Testis (tissue), 2 donors: Measurements from ENCODE around the gene ADD3.

Experiments
- POLR2A ChIP-seq: fragments of 450-650 bp; IDR thresholded peaks from one replicate; pipeline ENCODE4 v1.6.1; 2017; ENCODE audit warnings: antibody characterized with exemption, mild to moderate bottlenecking, moderate library complexity
- TF ChIP-seq, protein P1 (sequence below), 3 experiments: fragments of 450-650 bp in 2 of 3; fragments of 200-600 bp in 1 of 3; sonication (generic) in 1 of 3; IDR thresholded peaks; one replicate each; pipeline ENCODE4 v1.5.1; 2016 to 2019; ENCODE audit warnings: antibody characterized with exemption in 3 of 3, mild to moderate bottlenecking in 2 of 3, moderate library complexity in 1 of 3

DNA sequence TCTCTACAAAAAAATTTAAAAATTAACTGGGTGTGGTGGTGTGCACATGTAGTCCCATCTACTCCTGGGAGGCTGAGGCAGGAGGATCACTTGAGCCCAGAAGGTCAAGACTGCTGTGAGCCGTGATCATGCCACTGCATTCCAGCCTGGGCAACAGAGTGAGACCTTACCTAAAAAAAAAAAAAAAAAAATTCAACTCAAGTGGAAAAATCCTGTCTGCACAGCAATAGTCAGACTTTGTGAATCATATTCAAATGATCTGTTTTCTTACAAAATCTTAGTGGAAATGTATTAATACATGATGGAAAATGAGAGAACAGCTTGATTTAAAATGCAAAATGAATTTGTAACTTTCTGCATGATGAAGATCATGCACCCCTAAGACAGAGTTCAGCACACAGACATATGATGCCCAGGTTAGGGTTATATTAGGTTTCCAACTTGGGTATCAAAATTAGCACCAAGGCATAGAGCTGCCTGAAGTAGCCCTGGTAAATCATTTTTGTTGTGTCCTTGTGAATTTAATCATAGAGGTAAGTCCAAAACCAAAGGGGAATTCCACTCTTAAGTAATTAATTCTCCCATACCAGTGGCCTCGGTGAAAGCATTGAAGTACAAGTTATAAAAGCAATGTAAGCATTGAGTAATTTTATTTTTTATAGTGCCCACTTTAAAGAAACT is 93.8 kb downstream of the ADD3 start:
- TF ChIP-seq, protein P1, sequence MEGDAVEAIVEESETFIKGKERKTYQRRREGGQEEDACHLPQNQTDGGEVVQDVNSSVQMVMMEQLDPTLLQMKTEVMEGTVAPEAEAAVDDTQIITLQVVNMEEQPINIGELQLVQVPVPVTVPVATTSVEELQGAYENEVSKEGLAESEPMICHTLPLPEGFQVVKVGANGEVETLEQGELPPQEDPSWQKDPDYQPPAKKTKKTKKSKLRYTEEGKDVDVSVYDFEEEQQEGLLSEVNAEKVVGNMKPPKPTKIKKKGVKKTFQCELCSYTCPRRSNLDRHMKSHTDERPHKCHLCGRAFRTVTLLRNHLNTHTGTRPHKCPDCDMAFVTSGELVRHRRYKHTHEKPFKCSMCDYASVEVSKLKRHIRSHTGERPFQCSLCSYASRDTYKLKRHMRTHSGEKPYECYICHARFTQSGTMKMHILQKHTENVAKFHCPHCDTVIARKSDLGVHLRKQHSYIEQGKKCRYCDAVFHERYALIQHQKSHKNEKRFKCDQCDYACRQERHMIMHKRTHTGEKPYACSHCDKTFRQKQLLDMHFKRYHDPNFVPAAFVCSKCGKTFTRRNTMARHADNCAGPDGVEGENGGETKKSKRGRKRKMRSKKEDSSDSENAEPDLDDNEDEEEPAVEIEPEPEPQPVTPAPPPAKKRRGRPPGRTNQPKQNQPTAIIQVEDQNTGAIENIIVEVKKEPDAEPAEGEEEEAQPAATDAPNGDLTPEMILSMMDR (IDR thresholded peaks at IDR 0.05), result no peak
- TF ChIP-seq POLR2A, result no peak
